ENCODE data around the gene HS1BP3. TPM values are rescaled to one million over a fixed set of nuclear protein-coding genes. Genes with fewer than 3 reads are reported as not detected.

Gene HS1BP3
- total RNA-seq, 1 donor from 2014 or later = 23.1 TPM

- peak overlapping the region; percentile 28 for H3K27ac ChIP-seq
- peak overlapping the region in 1 of 2 donors; percentile 72 for H3K4me3 ChIP-seq
- peaks cover 41% of the 10 kb centered on the region for H3K4me1 ChIP-seq
- DNase-seq (ENCODE audit: extremely low spot score in 2 of 2) = no peak
- peaks cover 0 to 19% of the 10 kb centered on the region in 2 donors for H3K36me3 ChIP-seq
- no peak for TF ChIP-seq POLR2AphosphoS5 (IDR thresholded peaks at IDR 0.05; ENCODE audit: insufficient read depth in 1 of 2, low read depth in 1 of 2)
- TF ChIP-seq CTCF (IDR thresholded peaks at IDR 0.05) = no peak
- TF ChIP-seq POLR2A (IDR thresholded peaks at IDR 0.05) = no peak
- no peaks in the 10 kb centered on the region for H3K9me3 ChIP-seq
- H3K27me3 ChIP-seq = no peaks in the 10 kb centered on the region
- intact Hi-C loops (cut with DNase I) = no loop called here
These were observed 2.1 kb downstream of the HS1BP3 start for GRCh38 chr2:20648831-20649230.

- H3K27ac ChIP-seq = no peak overlapping the region
- H3K27me3 ChIP-seq = no peaks in the 10 kb centered on the region
- H3K36me3 ChIP-seq = peaks cover 0 to 22% of the 10 kb centered on the region in 2 donors
- H3K9me3 ChIP-seq = no peaks in the 10 kb centered on the region
- TF ChIP-seq CTCF (IDR thresholded peaks at IDR 0.05) (no peak), POLR2AphosphoS5 (IDR thresholded peaks at IDR 0.05; ENCODE audit: insufficient read depth in 1 of 2, low read depth in 1 of 2) (no peak), POLR2A (IDR thresholded peaks at IDR 0.05) (no peak)
- H3K4me1 ChIP-seq = peaks cover 41% of the 10 kb centered on the region
- H3K4me3 ChIP-seq = no peak overlapping the region
- no peak for DNase-seq (ENCODE audit: extremely low spot score in 2 of 2)
- intact Hi-C loops (cut with DNase I) = no loop called here
These were observed 2.7 kb downstream of the HS1BP3 start for GRCh38 chr2:20648206-20648605.

GRCh38 chr2:20647738-20648137 is 3.2 kb downstream of the HS1BP3 start:
- no peak overlapping the region for H3K27ac ChIP-seq

GRCh38 chr2:20647211-20647610 is 3.7 kb downstream of the HS1BP3 start:
- H3K27ac ChIP-seq = no peak overlapping the region
- H3K27me3 ChIP-seq = no peaks in the 10 kb centered on the region
- no peak for TF ChIP-seq POLR2A (IDR thresholded peaks at IDR 0.05)
- TF ChIP-seq CTCF (IDR thresholded peaks at IDR 0.05) = no peak
- no peak for TF ChIP-seq POLR2AphosphoS5 (IDR thresholded peaks at IDR 0.05; ENCODE audit: insufficient read depth in 1 of 2, low read depth in 1 of 2)
- intact Hi-C loops (cut with DNase I) = no loop called here
- DNase-seq (ENCODE audit: extremely low spot score in 2 of 2) = no peak
- H3K9me3 ChIP-seq = no peaks in the 10 kb centered on the region
- peaks cover 0 to 22% of the 10 kb centered on the region in 2 donors for H3K36me3 ChIP-seq
- H3K4me3 ChIP-seq = no peak overlapping the region
- peaks cover 47% of the 10 kb centered on the region for H3K4me1 ChIP-seq

More at GRCh38 chr2:20647738-20648137, 3.2 kb downstream of the HS1BP3 start:
- H3K9me3 ChIP-seq = no peaks in the 10 kb centered on the region
- no peak for DNase-seq (ENCODE audit: extremely low spot score in 2 of 2)
- TF ChIP-seq POLR2A (IDR thresholded peaks at IDR 0.05) (no peak), POLR2AphosphoS5 (IDR thresholded peaks at IDR 0.05; ENCODE audit: insufficient read depth in 1 of 2, low read depth in 1 of 2) (no peak), CTCF (IDR thresholded peaks at IDR 0.05) (no peak)
- no peak overlapping the region for H3K4me3 ChIP-seq
- H3K27me3 ChIP-seq = no peaks in the 10 kb centered on the region
- peaks cover 42% of the 10 kb centered on the region for H3K4me1 ChIP-seq
- H3K36me3 ChIP-seq = peaks cover 0 to 22% of the 10 kb centered on the region in 2 donors
- intact Hi-C loops (cut with DNase I) = no loop called here

- no peaks in the 10 kb centered on the region for H3K9me3 ChIP-seq
- intact Hi-C loops (cut with DNase I) = no loop called here
- H3K27ac ChIP-seq = no peak overlapping the region
- peaks cover 0 to 25% of the 10 kb centered on the region in 2 donors for H3K36me3 ChIP-seq
- DNase-seq (ENCODE audit: extremely low spot score in 2 of 2) = no peak
- TF ChIP-seq CTCF (IDR thresholded peaks at IDR 0.05) = no peak
- no peak for TF ChIP-seq POLR2AphosphoS5 (IDR thresholded peaks at IDR 0.05; ENCODE audit: insufficient read depth in 1 of 2, low read depth in 1 of 2)
- TF ChIP-seq POLR2A (IDR thresholded peaks at IDR 0.05) = no peak
- H3K27me3 ChIP-seq = no peaks in the 10 kb centered on the region
- no peak overlapping the region for H3K4me3 ChIP-seq
- peaks cover 49% of the 10 kb centered on the region for H3K4me1 ChIP-seq
These were observed 4.5 kb downstream of the HS1BP3 start for GRCh38 chr2:20646446-20646845.
